K562 (cell line): Measurements from ENCODE around the gene GULP1. TPM values are rescaled to one million over a fixed set of nuclear protein-coding genes. Genes with fewer than 3 reads are reported as not detected.

ENCODE experiments used
- ATAC-seq: fragments of 200-7000 bp; cut with Tn5 transposase; 3 replicates; pipeline ENCODE4 v1.9.1; 2020; ENCODE audit warnings: moderate library complexity
- BruUV-seq: library from RNA; stranded (reverse); fragments of 400-500 nt; replicated peaks from 2 replicates; lab custom pipeline; 2021; lab: Mats Ljungman, UMichigan
- CTCF ChIA-PET: fragments of 300-600 bp; formaldehyde crosslinking; extraction: SDS; loops from one replicate; lab custom pipeline; 2021; ENCODE audit warnings: low intra/inter-chr PET ratio; lab: Yijun Ruan, JAX
- POLR2A ChIA-PET: fragments of 300-600, 350-650 bp; sonication (Branson Sonifier 250); formaldehyde crosslinking; extraction: SDS; loops from one replicate; lab custom pipeline; 2021; ENCODE audit warnings: antibody characterized with exemption, inconsistent platforms; lab: Yijun Ruan, JAX
- DNase-seq, 4 experiments: peaks; one replicate each; pipeline versions ENCODE4 v3.0.0 to v3.0.0-alpha.2; 2011 to 2018; ENCODE audit warnings: low spot score in 3 of 4, mixed read lengths in 3 of 4; ENCODE audit errors: extremely low read depth in 1 of 4
- FAIRE-seq: peaks from 2 replicates; lab custom pipeline; 2011; peaks lifted over from hg19 to GRCh38; lab: Jason Lieb, UNC
- H2AFZ ChIP-seq: 2 replicates; pipeline ENCODE4 v1.6.0; 2011; ENCODE audit warnings: low read depth, low read length, control low read depth, inconsistent platforms
- H3K27ac ChIP-seq: fragments of 200-600 bp; 3 replicates; pipeline ENCODE4 v1.8.0; 2011; ENCODE audit warnings: low read depth, mild to moderate bottlenecking, control low read depth, inconsistent platforms, low read length, moderate library complexity, mixed read lengths; ENCODE audit errors: extremely low read depth
- H3K27me3 ChIP-seq, 2 experiments: fragments of 300-600 bp in 1 of 2; 2 replicates in 1 of 2; 3 replicates in 1 of 2; pipeline versions ENCODE4 v1.6.0 to v1.8.0; 2011; ENCODE audit warnings: inconsistent platforms in 2 of 2, low read length in 2 of 2, mild to moderate bottlenecking in 1 of 2, mixed read lengths in 1 of 2, moderate library complexity in 1 of 2; ENCODE audit not compliant: control insufficient read depth in 2 of 2, insufficient read depth in 2 of 2
- H3K36me3 ChIP-seq: fragments of 300-600 bp; 3 replicates; pipeline ENCODE4 v1.8.0; 2011; ENCODE audit warnings: mild to moderate bottlenecking, low read length, inconsistent platforms; ENCODE audit not compliant: control insufficient read depth, insufficient read depth
- H3K4me1 ChIP-seq, 2 experiments: fragments of 200-600 bp in 1 of 2; replicated peaks in 1 of 2; 2 replicates in 1 of 2; 3 replicates in 1 of 2; pipeline versions ENCODE4 v1.5.1 to v1.8.0; 2011; ENCODE audit warnings: inconsistent platforms in 2 of 2, low read length in 2 of 2, mild to moderate bottlenecking in 1 of 2, mixed read lengths in 1 of 2, moderate library complexity in 1 of 2; ENCODE audit not compliant: control insufficient read depth in 2 of 2, insufficient read depth in 2 of 2
- H3K4me2 ChIP-seq: 2 replicates; pipeline ENCODE4 v1.6.1; 2011; ENCODE audit warnings: low read length, control low read depth, inconsistent platforms, mixed read lengths; ENCODE audit not compliant: insufficient read depth
- H3K4me3 ChIP-seq: fragments of 200-600 bp; sonication (generic), shearing (Covaris generic); 2 replicates; pipeline ENCODE4 v1.5.1; 2016; ENCODE audit warnings: control low read depth, inconsistent platforms
- H3K79me2 ChIP-seq: fragments of 200-600 bp; 3 replicates; pipeline ENCODE4 v1.8.0; 2011; ENCODE audit warnings: low read length, inconsistent platforms; ENCODE audit not compliant: control insufficient read depth, insufficient read depth
- H3K9ac ChIP-seq, 2 experiments: 2 replicates each; pipeline versions ENCODE4 v1.6.0 to v1.6.1; 2011; ENCODE audit warnings: low read depth in 2 of 2, low read length in 2 of 2, control low read depth in 1 of 2, inconsistent platforms in 1 of 2, mild to moderate bottlenecking in 1 of 2, mixed read lengths in 1 of 2; ENCODE audit not compliant: insufficient read depth in 1 of 2
- H3K9me1 ChIP-seq: one replicate; pipeline ENCODE4 v1.6.0; 2011; ENCODE audit warnings: inconsistent platforms, mild to moderate bottlenecking, low read length, moderate library complexity; ENCODE audit not compliant: control insufficient read depth, insufficient read depth
- H3K9me3 ChIP-seq: replicated peaks from 2 replicates; pipeline ENCODE4 v1.5.1; 2011; ENCODE audit warnings: low read depth, low read length, inconsistent platforms; ENCODE audit not compliant: control insufficient read depth, insufficient read depth
- H4K20me1 ChIP-seq: replicated peaks from 2 replicates; pipeline ENCODE4 v1.6.1; 2011; ENCODE audit warnings: low read length, inconsistent platforms, mixed read lengths; ENCODE audit not compliant: control insufficient read depth, insufficient read depth
- ATF2 ChIP-seq: sonication (generic); formaldehyde crosslinking; IDR thresholded peaks from 2 replicates; pipeline ENCODE4 v1.8.1; 2022; ENCODE audit warnings: missing genetic modification reagents
- CGGBP1 ChIP-seq: fragments of 250-450 bp; sonication (Bioruptor Pico); IDR thresholded peaks from 2 replicates; pipeline ENCODE4 v1.9.0; 2021; ENCODE audit warnings: mild to moderate bottlenecking
- FOXA1 ChIP-seq: fragments of 450-650 bp; IDR thresholded peaks from 2 replicates; pipeline ENCODE4 v1.6.1; 2016; ENCODE audit warnings: mild to moderate bottlenecking, borderline replicate concordance
- FOXP1 ChIP-seq: sonication (generic); formaldehyde crosslinking; IDR thresholded peaks from 2 replicates; pipeline ENCODE4 v1.8.0; 2022; ENCODE audit warnings: mild to moderate bottlenecking, missing genetic modification reagents
- GTF2A2 ChIP-seq: IDR thresholded peaks from 2 replicates; pipeline ENCODE4 v1.6.1; 2016; ENCODE audit warnings: mild to moderate bottlenecking, missing genetic modification characterization, missing compliant biosample characterization
- MCM7 ChIP-seq, 2 experiments: fragments of 450-650 bp; IDR thresholded peaks; 2 replicates each; pipeline ENCODE4 v1.6.1; 2016 to 2018
- MNT ChIP-seq, 2 experiments: fragments of 450-650 bp; conservative IDR thresholded peaks; 2 replicates each; pipeline ENCODE4 v1.6.1; 2017; ENCODE audit warnings: mild to moderate bottlenecking in 2 of 2, moderate library complexity in 2 of 2
- NFIX ChIP-seq: fragments of 250-450 bp; sonication (Bioruptor Pico); IDR thresholded peaks from 2 replicates; pipeline ENCODE4 v1.4.0; 2020; ENCODE audit warnings: low read depth, mild to moderate bottlenecking, moderate library complexity
- WGBS: fragments of 100-300 bp; shearing (Covaris generic); methylation state at CpG from one replicate; pipeline ENCODE4 v1.1.6; 2016; ENCODE audit warnings: low coverage, mixed read lengths; ENCODE audit not compliant: insufficient coverage; ENCODE audit errors: missing lambda C conversion rate; 5-methylcytosine and 5-hydroxymethylcytosine counted together
- in situ Hi-C: fragments of 300-500 bp; cut with MboI; formaldehyde crosslinking; loops from 4 replicates; pipeline ENCODE4 v1.15.0; 2018; ENCODE audit warnings: inconsistent platforms, mixed read lengths
- intact Hi-C: fragments of 100-400 bp; cut with micrococcal nuclease; formaldehyde crosslinking; loops from 2 replicates; pipeline ENCODE4 v1.14.2; 2022
- polyA plus RNA-seq, 8 experiments: library from polyadenylated mRNA; depleted of rRNA in 4 of 8; stranded (reverse) in 5 of 8; unstranded in 3 of 8; fragments of >200 nt; fragmentation: Nextera tagmentation in 2 of 8; fragmentation: Illumina TruSeq in 1 of 8; extraction: Ambion mirVana in 2 of 8; extraction: Trizol in 1 of 8; gene quantifications; 2 replicates each; pipeline versions ENCODE4 v1.2.1 to v1.2.3, GENCODE V29; 2011 to 2014; ENCODE audit warnings: inconsistent platforms in 1 of 8, missing spikeins in 1 of 8
- total RNA-seq, 7 experiments: library from RNA; depleted of rRNA in 6 of 7; stranded (reverse); fragments of >200 nt in 6 of 7; fragmentation: Illumina TruSeq in 2 of 7; extraction: Trizol in 2 of 7; gene quantifications; 2 replicates each; pipeline versions ENCODE4 v1.2.1 to v1.2.3, GENCODE V29; 2011 to 2021; ENCODE audit warnings: low replicate concordance in 1 of 7
- TF ChIP-seq, protein P1 (sequence below): fragments of 450-650 bp; formaldehyde crosslinking; IDR thresholded peaks from 2 replicates; pipeline ENCODE4 v1.4.0; 2020; ENCODE audit warnings: mild to moderate bottlenecking
- TF ChIP-seq, protein P2 (sequence below), 2 experiments: fragments of 450-650 bp; IDR thresholded peaks; 2 replicates each; pipeline ENCODE4 v1.6.1; 2016

The GULP1 gene
- total and polyA plus RNA-seq, 9 of the 15 experiments (the other 6 are each of a cell fraction or from before 2014, with no cell fraction given): 8.5 to 25.3 (median 19.5) TPM

DNA sequence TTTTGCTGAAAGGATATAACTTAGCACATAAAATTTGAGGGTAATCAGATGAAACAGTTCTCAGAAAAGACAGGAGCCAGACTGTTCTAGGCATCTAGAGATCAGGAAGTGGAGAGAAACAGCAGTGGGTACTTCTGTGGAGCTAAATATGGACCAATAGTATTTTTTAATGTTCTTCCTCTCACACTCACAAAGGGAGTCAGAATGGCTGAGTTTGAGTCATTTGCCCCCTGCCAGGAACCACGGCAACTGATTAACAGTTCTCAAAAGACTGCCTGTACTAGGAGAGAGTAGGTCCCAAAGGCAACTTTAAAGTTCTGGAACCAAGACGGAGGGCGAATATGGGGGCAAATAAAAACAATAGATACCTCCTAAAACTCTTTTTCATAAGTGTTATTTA is 107.5 kb downstream of the GULP1 start:
- POLR2A ChIA-PET: no interaction called here
- BruUV-seq: no TSS peak
- Histone ChIP-seq H3K27ac (no peak overlapping the region), H4K20me1 (no peaks in the 10 kb centered on the region), H3K36me3 (peaks cover 2% of the 10 kb centered on the region; the same call in 1 of the 3 replicates), H2AFZ (no peak overlapping the region)
- WGBS: 79% methylated on average over 3 of the region's 3 CpGs
- no peak for DNase-seq
- TF ChIP-seq ATF2 (CRISPR knock-in tag) (no peak), MCM7 (IDR thresholded peaks at IDR 0.05) (no peak), NFIX (CRISPR knock-in tag) (no peak), MNT (conservative IDR thresholded peaks at IDR 0.05) (no peak), CGGBP1 (CRISPR knock-in tag) (no peak), FOXA1 (no peak), GTF2A2 (tag) (no peak), FOXP1 (CRISPR knock-in tag) (no peak)
- TF ChIP-seq, protein P1, sequence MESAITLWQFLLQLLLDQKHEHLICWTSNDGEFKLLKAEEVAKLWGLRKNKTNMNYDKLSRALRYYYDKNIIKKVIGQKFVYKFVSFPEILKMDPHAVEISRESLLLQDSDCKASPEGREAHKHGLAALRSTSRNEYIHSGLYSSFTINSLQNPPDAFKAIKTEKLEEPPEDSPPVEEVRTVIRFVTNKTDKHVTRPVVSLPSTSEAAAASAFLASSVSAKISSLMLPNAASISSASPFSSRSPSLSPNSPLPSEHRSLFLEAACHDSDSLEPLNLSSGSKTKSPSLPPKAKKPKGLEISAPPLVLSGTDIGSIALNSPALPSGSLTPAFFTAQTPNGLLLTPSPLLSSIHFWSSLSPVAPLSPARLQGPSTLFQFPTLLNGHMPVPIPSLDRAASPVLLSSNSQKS: no peak
- TF ChIP-seq, protein P2, sequence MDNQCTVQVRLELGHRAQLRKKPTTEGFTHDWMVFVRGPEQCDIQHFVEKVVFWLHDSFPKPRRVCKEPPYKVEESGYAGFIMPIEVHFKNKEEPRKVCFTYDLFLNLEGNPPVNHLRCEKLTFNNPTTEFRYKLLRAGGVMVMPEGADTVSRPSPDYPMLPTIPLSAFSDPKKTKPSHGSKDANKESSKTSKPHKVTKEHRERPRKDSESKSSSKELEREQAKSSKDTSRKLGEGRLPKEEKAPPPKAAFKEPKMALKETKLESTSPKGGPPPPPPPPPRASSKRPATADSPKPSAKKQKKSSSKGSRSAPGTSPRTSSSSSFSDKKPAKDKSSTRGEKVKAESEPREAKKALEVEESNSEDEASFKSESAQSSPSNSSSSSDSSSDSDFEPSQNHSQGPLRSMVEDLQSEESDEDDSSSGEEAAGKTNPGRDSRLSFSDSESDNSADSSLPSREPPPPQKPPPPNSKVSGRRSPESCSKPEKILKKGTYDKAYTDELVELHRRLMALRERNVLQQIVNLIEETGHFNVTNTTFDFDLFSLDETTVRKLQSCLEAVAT (IDR thresholded peaks at IDR 0.05): no peak
- TF ChIP-seq, all 486 proteins: peak for 0
- FAIRE-seq: no peak
- no peak for ATAC-seq
- no peak overlapping the region for H3K4me3 ChIP-seq
- no peaks in the 10 kb centered on the region for H3K9me1 ChIP-seq
- CTCF ChIA-PET: no interaction called here
- intact Hi-C loops (no loop called here), in situ Hi-C loops (no loop called here)
- H3K4me2 ChIP-seq: no peak overlapping the region
- no peaks in the 10 kb centered on the region for H3K4me1 ChIP-seq
- H3K27me3 ChIP-seq: no peaks in the 10 kb centered on the region
- H3K9ac ChIP-seq: no peak overlapping the region
- no peaks in the 10 kb centered on the region for H3K9me3 ChIP-seq
- H3K79me2 ChIP-seq: 0 out of 3 replicates have a peak, but pooled peaks cover 4% of the 10 kb centered on the region
